ENCODE measurements around the gene NAA60.
"Not testable (repeated sequence)": the region's sequence is repeated elsewhere in the genome, so short reads cannot be mapped to it uniquely, and the experiment has no call there.

The NAA60 gene

DNA sequence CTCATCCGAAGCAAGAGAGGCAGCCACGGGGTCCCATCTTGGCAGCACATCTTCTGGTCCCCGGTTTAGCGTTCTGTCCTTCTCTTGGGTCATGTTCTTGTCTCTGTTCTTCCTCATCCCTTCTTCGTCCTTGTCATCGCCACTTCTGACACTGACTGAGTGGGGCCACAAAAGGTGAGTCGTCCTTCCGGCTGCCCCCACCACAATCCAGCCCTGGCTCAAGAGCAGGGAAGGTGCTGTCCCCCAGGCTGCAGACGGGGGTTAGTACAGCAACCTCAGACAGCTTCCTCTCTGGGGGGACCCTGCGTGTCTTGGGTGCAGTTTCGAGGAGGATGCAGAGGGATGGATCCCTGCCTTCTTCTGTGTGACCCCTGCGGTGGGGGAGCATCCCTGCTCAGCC, 21.8 kb downstream of the NAA60 start:
- no peak for DNase-seq

DNA sequence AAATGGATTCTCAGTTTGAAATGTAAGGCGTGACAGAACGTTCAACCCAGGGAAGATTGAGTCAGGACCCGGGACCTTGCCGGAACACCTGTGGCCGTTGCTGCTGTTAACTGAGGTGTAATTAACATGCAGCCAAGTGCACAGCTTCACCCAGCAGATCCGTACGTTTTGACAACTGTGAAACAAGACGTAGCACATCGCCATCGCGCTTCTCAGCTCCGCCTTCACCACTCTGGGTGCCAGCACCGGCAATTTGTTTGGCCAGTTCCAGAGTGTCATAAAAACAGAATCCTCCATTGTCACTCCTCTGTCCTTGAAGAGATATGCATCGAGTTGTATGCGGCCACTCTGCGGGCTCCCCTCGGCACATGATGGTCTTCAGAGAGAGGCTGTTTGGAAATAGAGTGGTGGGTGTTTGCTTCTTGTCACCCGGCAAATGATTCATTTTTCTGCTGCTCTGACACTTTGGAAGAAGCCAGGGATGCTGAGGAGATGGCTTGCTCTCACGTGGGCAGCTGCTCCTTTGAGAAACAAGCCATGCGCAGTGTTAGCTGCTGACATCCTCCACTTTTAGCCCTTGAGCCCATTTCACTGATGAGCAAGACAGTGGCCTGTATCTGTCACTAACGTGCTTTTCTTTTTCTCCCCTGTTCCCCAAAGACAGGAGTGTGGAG, 22.6 kb downstream of the NAA60 start:
- DNase-seq = no peak

DNA sequence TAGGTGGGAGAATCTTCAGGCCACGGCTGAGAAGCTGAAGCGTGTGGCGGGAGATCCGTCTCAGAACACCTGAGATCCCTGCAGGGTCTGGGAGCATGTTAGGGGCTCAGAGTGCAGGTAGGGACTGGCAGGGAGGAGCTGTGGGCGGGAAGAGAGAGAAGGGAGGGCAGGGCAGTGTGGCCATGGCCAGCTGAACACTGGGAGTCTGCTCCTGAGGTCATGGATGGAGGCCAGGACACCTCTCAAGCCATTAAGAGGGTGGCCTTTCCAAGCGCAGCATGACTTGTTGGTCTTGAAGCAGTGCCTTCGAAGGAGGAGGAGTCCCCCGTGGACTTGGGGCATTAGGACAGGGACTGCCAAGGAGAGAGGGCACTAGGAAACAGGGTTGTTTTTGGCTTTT, 23.7 kb downstream of the NAA60 start:
- DNase-seq = no peak

DNA sequence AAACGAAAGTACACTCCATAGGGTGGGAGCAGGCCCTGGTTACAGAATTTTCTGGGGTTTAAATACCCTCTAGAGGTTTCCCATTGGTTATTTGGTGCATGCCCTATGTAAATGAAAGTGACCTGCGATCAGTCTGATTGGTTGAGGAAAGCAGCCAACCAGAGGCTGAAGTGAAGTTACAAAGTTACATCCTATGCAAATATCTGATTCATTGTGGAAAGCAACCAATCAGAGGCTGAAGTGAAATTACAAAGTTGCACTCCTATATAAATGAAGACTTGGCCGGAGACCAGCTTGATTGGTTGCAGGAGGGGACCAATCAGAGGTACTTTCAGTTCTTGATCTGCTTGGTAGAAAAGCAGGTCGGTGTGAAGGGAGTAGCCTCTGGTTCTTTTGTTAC, 24.4 kb downstream of the NAA60 start:
- no peak for DNase-seq

DNA sequence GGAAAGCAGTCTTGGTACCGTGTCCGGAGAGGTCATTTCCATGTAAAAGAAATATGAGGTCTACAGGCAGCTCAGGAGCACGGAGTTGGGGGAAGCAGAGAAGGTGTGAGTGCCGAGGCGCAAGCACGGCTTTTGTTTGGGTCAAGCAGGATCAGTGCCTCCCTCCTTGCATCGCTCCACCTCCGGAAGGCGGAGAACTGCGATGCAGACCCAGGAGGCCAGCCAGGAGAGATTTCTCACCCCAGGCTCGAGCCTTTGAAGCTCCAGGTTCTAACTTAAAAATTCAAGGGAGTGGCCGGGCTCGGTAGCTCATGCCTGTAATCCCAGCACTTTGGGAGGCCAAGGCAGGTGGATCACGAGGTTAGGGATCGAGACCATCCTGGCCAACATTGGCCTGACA, 25.0 kb downstream of the NAA60 start:
- no peak for DNase-seq

DNA sequence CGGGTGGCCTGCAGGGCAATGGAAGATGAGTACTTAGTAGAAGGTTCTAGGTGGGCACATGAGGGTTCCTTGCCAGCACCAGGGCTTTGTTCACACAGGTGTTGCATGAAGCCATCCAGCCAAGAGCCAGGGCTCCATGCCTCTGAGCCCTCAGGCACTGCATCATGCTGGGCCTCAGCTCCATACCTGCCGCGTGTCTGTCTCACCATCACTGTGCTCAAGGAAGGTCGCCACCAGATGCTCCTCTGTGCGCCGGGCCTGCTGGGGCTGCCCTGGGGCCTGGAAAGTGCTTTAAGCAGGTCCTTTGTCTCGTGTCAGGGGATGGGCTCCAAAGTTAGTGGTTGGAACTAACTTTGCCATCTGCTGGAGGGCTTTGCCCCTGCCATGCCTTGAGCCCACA, 26.3 kb downstream of the NAA60 start:
- no peak for DNase-seq

DNA sequence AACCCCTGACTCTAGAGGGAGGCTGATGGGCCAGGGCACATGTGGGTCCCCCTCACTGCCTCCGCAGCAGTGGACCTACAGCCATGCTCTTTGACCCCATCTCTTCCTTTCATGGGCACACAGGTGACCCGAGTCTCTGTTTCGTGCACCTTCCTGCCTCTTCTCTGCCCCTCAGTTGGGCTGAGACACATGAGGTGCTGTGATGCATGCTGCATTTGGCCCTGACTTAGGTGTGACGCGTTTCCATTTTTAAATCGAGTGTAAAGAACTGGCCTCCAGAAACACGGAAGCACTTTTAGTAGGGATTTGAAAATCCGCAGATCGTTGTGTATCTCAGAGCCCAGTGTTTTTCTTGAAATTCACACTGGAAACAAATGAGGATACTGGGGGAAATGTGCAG, 27.2 kb downstream of the NAA60 start:
- no peak for DNase-seq

DNA sequence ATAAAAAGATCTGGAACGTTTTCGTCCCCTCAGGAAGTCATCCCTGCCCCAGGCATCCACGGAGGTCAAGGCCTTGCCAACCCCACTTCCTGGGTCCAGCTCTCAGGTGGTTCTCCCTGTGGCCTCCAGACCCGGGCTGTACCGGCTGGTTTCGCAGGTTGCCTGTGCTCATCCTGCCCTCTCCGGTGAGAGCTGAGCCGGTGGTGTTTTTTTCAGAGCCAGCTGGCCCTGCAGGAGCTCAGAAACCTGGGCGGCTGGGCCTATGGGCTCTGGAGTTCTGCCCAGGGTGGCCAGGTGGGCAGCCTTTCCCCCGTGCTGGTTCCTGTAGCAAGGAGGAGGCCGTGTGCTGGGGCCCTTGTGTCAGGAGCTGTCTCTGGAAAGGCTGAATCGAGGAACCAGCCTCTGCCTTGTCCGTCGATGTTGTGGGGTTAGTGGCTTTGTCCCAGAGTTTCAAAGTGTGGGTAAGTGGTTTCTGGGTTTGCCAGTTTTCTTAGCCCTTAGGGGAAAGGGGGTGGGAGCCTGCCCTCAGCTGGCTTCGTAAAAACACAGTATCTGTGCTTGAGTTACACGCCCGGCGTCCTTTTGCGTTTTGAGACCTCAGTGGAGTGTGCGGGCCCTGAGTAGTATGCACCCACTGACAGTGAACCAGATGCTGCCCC, 28.2 kb downstream of the NAA60 start:
- no peak for DNase-seq

DNA sequence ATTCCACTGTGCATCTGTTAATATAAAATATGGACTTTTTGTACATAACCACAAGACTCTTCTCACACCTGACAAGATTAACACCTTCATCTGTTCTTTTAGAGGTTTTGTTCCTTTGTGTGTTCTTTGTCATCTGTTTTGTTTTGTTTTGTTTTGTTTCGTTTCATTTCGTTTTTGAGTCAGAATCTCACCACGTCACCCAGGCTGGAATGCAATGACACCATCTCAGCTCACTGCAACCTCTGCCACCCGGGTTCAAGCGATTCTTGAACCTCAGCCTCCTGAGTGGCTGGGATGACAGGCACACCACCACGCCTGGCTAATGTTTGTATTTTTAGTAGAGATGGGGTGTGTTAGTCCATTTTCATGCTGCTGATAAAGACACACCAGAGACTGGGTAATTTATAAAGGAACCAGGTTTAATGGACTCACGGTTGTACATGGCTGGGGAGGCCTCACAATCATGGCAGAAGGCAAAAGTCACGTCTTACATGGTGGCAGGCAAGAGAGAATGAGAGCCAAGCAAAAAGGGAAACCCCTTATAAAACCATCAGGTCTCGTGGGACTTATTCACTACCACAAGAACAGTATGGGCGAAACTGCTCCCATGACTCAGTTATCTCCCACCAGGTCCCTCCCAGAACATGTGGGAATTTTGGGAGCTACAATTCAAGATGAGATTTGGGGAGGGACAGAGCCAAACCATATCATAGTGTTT, 29.6 kb downstream of the NAA60 start:
- no peak for DNase-seq

DNA sequence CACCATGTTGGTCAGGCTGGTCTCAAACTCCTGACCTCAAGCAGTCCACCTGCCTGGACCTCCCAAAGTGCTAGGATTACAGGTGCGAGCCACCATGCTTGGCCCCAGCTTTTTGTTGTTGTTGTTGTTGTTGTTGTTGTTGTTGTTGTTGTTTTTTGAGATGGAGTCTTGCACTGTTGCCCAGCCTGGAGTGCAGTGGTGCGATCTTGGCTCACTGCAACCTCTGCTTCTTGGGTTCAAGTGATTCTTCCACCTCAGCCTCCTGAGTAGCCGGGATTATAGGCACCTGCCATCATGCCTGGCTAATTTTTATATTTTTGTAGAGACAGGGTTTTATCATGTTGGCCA, 30.1 kb downstream of the NAA60 start:
- DNase-seq = not testable (repeated sequence)

DNA sequence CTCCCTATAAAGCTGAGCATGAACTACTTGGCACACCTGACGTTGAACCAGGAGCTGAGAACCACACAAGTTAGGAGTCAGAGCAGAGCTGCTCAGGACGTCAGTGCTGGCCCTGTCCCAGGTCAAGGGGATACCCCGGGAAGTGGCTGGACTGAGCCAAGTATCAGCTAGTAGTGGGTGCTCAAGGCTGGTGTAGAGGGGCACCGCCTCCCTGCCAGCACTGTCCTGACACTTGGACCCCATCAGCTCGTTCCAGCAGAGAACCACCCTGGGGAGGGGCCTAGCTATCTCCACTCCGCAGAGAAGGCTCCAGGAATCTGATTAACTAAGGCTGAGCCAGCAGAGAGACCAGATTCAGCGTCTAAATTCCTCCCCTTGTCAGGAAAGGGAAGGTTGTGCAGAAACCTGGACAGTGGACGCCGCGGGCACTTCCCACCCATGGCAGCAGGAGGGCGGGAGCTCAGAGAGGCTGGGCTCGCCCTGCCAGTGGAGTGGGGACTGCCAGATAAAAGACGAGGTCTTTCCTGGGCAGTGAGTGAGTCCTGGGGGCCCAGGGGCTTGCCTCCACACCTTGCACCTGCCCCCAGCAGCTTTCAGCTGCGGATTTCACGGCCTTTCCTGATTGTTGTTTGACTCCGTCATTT, 30.8 kb downstream of the NAA60 start:
- DNase-seq = no peak

DNA sequence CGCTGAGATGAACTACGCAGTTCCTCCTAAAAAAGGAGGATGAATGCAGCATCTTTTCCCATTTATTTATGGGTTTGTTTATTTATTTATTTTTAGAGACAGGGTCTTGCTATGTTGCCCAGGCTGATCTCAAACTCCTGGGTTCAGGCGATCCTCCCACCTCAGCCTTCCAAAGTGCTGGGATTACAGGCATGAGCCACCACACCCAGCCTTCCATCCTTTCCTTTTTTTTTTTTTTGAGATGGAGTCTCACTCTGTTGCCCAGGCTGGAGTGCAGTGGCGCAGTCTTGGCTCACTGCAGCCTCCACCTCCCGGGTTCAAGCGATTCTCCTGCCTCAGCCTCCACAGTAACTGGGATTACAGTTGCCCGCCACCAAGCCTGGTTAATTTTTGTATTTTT, 31.4 kb downstream of the NAA60 start:
- DNase-seq = not testable (repeated sequence)

DNA sequence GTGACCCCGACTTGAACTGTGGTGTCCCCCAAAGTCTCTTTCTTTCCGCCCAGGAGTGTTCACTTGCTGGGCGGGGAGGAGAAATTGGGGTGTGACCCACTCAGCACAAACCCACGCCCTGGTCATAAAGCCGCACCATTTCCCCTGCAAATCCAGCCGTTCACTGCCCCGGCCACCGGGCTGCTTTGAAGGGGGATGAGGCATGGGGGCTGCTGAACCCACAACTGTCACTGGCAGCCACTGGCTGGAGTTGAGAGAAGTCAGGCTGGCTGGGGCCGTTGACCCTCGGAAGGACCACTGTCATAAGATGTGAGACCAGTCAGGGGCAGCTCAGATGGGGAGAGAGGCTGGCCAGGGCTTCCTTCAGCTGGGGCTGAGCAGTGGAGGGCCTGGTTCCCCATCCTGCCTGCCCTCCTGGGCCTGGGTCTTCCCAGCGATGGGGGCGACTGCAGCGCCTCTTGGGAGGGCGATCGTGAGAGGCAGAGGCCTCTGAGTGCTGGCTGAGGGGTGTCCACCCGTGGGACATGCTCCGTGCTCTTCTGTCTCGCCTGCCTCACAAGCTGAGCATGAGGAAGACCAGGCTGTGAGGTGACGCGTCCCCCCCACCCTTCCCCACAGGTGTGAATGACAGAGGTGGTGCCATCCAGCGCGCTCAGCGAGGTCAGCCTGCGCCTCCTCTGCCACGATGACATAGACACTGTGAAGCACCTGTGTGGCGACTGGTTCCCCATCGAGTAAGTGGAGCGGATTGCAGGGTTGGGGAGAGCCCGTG, 32.3 kb downstream of the NAA60 start:
- DNase-seq = no peak

DNA sequence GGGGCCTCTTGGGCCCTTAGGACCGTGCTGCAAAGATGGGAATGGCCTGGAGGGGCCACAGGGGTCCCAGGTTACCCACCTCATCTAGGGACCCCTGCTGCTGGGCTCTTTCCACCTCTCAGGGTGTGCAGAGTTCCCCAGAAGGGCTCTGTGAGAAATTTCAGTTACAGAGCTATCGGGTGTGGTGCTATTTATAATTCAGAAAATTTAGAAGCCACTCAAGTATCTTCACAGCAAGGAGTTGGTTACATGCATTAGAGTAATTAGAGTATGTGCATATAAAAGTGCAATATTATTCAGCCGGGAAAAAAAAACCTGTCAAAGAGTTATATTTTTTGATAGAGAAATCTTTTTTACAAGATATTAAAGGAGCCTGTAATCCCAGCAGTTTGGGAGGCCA, 32.9 kb downstream of the NAA60 start:
- DNase-seq = no peak

DNA sequence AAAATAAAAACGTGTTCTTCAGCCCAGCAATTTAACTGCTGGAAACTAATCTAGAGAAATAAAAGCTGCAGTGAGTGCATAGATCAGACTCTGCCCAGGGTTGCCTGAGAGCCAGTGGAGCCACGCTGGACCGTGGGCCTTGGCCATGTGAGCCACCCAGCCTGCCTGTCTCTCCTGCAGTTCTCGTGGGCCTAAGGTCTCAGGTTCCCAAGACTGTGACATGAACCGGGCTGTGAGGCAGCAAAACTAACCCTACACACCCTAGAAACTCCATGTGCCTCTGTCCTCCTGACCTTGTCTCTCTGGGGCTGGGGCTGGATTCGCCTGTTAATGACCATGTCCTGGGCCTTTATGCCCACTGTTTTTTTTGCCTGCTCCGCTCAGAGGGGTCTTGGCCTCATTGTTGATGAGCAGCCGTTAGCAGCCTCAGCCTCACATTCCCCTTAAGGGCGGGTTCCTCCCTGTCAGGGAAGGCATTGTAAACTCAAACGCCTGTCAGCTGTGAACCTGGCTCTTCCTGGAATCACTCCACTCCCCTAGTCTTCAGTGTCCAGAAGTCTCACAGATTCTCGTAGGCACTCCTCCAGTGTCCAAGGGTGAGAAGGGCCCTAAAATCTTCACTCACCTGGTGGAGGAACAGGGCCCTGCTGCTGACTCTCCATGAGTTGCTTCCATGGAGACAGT, 34.9 kb downstream of the NAA60 start:
- DNase-seq = no peak

DNA sequence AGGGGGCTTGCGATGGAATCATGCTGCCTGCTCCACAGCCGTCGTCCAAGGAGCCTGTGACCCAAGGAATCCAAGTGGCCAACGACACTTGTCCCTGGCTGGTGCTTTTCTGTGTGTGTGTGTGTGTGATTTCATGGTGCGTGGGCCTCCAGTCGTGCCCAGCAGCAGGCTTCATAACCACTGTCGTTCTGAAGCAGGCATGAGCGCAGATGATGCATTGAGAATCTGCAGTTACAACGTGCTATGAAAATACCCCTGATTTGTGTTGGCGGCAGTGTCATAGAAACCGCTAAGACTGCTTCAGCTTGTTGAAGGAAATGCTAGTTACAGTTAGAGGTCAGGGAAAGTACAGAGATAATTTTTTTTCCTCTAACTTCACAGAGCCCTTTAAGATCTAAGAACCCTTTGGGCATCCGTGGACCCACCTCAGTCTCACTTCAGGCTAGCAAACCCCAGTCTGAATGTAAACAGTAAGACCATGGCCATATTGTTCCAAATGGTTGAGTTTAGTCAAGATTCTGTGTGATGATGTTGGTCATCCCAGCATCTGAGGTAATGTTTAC, 36.3 kb downstream of the NAA60 start:
- DNase-seq = no peak

DNA sequence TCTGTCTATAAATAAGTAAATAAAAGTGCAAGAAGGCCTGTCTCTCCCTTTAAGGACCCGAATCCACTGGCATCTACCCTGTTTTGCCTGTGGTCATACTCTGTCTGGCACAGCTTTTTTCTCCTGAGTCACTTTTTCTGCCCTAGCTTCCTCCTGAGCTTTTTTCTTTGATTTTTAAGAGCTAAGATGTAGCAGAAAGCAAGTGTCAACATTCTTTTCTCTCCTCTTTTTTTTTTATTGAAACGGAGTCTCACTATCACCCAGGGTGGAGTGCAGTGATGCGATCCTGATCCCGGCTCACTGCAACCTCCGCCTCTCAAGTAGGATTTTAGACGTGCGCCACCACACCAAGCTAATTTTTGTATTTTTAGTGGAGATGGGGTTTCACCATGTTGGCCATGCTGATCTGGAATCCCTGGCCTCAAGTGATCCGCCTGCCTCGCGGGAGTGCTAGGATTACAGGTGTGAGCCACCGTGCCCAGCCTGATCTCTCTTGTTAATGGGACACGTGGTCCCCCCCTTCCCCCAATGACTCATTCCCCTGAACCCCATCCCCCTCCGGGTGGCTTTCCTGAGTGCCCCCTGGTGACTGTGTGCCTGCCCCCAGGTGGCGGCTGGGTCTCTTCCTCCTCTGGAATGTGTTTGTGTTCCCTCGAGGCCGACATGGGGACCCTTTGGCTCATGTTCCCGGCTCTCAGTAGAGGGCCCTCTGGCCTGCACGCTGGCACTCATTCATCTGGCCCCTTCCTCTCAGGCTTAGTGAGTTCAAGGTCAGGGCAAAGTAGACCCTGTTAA, 37.6 kb downstream of the NAA60 start:
- DNase-seq = no peak

DNA sequence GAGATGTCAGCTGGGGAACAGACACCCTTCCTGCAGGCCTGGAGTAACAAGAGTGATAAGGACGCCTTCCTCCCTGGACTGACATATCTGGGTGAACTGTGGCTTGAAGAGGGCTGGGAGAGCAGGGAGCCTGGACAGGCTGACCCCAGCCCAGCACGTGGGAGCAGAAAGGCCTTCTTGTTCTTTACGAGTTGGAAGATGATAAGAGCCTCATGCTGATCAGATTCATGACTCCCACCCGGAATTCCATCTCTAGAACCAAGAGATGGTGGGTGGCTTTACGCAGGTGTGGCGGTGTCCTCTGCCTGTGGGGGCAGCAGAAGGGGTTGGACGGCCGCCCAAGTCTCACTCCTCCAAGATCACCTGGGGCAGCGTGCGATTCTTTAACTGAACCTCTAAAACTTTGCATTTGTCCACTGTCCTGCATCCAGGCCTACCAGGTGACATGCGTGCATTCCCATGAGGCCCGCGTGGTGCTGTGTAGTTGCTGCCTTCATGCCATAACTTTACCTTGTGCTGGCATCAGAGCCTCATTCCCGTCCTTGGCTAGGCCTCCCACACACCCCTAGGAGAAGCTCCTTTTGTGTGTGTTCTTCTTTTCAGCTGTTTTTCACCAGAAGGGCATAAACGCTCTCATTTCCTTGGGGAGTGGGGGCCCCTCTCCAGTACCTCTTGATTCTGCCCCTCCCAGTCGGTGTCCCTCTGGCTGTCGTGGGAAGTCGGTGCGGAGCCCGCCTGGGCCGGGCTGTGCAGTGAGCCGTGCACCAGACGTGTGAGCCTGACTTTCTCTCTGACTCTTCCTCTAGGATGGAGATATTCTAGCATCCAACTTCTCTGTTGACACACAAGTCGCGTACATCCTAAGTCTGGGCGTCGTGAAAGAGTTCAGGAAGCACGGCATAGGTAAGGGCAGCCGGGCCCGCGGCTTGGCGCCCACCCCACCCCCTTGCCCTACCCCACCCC, 38.5 kb downstream of the NAA60 start:
- DNase-seq = no peak

DNA sequence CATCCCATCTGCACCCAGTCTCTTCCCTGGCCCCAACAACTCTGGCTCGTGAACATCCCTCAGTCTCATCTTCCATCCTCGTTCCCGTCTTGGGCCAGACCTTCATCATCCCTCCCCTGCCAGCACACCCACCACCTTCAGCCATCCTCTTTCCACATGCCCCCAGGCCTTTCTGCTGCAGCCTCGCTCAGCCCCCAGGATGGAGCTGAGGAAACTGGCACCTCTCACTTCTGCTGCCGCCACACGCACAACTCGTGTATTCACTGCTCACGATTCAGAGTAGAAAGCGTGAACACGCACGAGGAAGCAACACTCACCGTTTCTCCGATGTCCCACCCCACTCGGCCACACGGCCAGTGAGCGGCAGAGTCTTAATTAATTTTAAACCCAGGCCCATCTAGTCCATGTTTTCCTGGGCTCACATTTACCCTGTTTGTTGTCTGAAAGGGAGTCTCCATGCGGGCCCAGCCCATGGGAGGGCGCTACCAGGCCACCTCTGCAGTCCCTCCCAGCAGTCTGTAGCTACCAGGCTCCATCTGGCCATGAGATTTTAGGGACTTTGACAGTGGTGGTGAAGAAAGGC, 39.3 kb downstream of the NAA60 start:
- no peak for DNase-seq
